Activated CD8-positive, alpha-beta memory T cell treated with anti-CD3 and anti-CD28 coated beads, Interleukin-2, amount 50 U/mL, for 1 hour (primary cell): ENCODE data around the gene KRT1.

Experiments
- DNase-seq: peaks from one replicate; pipeline ENCODE4 v3.0.0-alpha.2; 2020; ENCODE audit errors: extremely low read depth

Gene KRT1

GRCh38 chr12:52660934-52661499 is 19.2 kb downstream of the KRT1 start:
- DNase-seq = no peak

GRCh38 chr12:52659951-52660350 is 20.3 kb downstream of the KRT1 start:
- no peak for DNase-seq

GRCh38 chr12:52659395-52659794 is 20.8 kb downstream of the KRT1 start:
- no peak for DNase-seq

- no peak for DNase-seq
Measured at GRCh38 chr12:52658196-52658595, 22.0 kb downstream of the KRT1 start.

- DNase-seq = no peak
Measured at GRCh38 chr12:52657250-52657902, 22.8 kb downstream of the KRT1 start.

- no peak for DNase-seq
Measured at GRCh38 chr12:52656616-52657015, 23.6 kb downstream of the KRT1 start.

GRCh38 chr12:52655720-52656124 is 24.5 kb downstream of the KRT1 start:
- DNase-seq = no peak

- DNase-seq = no peak
Measured at GRCh38 chr12:52655251-52655650, 25.0 kb downstream of the KRT1 start.

GRCh38 chr12:52651726-52652261 is 28.4 kb downstream of the KRT1 start, which contains the start of gene KRT2:
TSS of gene KRT2 (minus strand) at chr12:52652211. CDS start at chr12:52652142, 69 bp downstream.
- no peak for DNase-seq

GRCh38 chr12:52650520-52651081 is 29.6 kb downstream of the KRT1 start:
- no peak for DNase-seq

GRCh38 chr12:52649066-52649465 is 31.1 kb downstream of the KRT1 start:
- DNase-seq = no peak

GRCh38 chr12:52648012-52648550 is 32.1 kb downstream of the KRT1 start:
- no peak for DNase-seq

GRCh38 chr12:52647601-52648000 is 32.6 kb downstream of the KRT1 start:
- DNase-seq = no peak

GRCh38 chr12:52646613-52647012 is 33.6 kb downstream of the KRT1 start:
- no peak for DNase-seq

GRCh38 chr12:52645982-52646381 is 34.2 kb downstream of the KRT1 start:
- no peak for DNase-seq

GRCh38 chr12:52645120-52645761 is 35.0 kb downstream of the KRT1 start:
- peak; percentile 63 for DNase-seq

GRCh38 chr12:52644078-52644415 is 36.2 kb downstream of the KRT1 start:
- no peak for DNase-seq

GRCh38 chr12:52643233-52644077 is 36.8 kb downstream of the KRT1 start:
- DNase-seq = no peak

GRCh38 chr12:52641468-52641867 is 38.7 kb downstream of the KRT1 start:
- DNase-seq = no peak

GRCh38 chr12:52637299-52637698 is 42.9 kb downstream of the KRT1 start:
- DNase-seq = no peak

GRCh38 chr12:52636592-52637258 is 43.5 kb downstream of the KRT1 start:
- no peak for DNase-seq
